HG03342 (cell line): ENCODE results near the gene LTO1.

ENCODE experiments used
- ATAC-seq: cut with Tn5 transposase; IDR thresholded peaks from one replicate; pipeline ENCODE4 v1.9.1; 2021; ENCODE audit warnings: mild to moderate bottlenecking, moderate library complexity; ENCODE audit not compliant: unreplicated experiment

Gene LTO1

GRCh38 chr11:69647390-69647748 lies 27.8 kb downstream of the LTO1 start:
- ATAC-seq = no peak

- ATAC-seq = no peak
These were observed 28.4 kb downstream of the LTO1 start for GRCh38 chr11:69646493-69647389.

- ATAC-seq = no peak
These were observed 29.2 kb downstream of the LTO1 start for GRCh38 chr11:69645801-69646492.

- no peak for ATAC-seq
These were observed 30.0 kb downstream of the LTO1 start for GRCh38 chr11:69644962-69645675.

GRCh38 chr11:69644071-69644961 lies 30.8 kb downstream of the LTO1 start:
- no peak for ATAC-seq

- ATAC-seq = no peak
These were observed 31.5 kb downstream of the LTO1 start for GRCh38 chr11:69643646-69644045.

GRCh38 chr11:69642913-69643632 lies 32.1 kb downstream of the LTO1 start:
- peak; percentile 53 for ATAC-seq

- no peak for ATAC-seq
These were observed 32.6 kb downstream of the LTO1 start for GRCh38 chr11:69642549-69642912.

- ATAC-seq = no peak
These were observed 33.2 kb downstream of the LTO1 start for GRCh38 chr11:69641681-69642548.

GRCh38 chr11:69640995-69641581 lies 34.1 kb downstream of the LTO1 start, which contains the start of gene CCND1:
Gene CCND1 (plus strand): TSS chr11:69641156. CDS start chr11:69641314, 158 bp downstream.
- ATAC-seq = no peak

- no peak for ATAC-seq
These were observed 34.7 kb downstream of the LTO1 start for GRCh38 chr11:69640260-69640994.

GRCh38 chr11:69639831-69640230 lies 35.3 kb downstream of the LTO1 start:
- ATAC-seq = no peak

- ATAC-seq = no peak
These were observed 36.0 kb downstream of the LTO1 start for GRCh38 chr11:69638941-69639681.

- no peak for ATAC-seq
These were observed 36.9 kb downstream of the LTO1 start for GRCh38 chr11:69637941-69638871.

GRCh38 chr11:69637198-69637940 lies 37.8 kb downstream of the LTO1 start:
- ATAC-seq = no peak
